B cell (primary cell): ENCODE measurements around the gene STXBP4. TPM values are rescaled to one million over a fixed set of nuclear protein-coding genes. Genes with fewer than 3 reads are reported as not detected.

Experiments used
- ATAC-seq: fragments of 200-7000 bp; cut with Tn5 transposase; one replicate; pipeline ENCODE4 v1.10.0; 2021; ENCODE audit warnings: low read depth, mild to moderate bottlenecking, moderate number of reproducible peaks, moderate library complexity
- CTCF ChIA-PET: fragments of 350-600 bp; sonication (Branson Sonifier 250); formaldehyde crosslinking; loops from one replicate; lab custom pipeline; 2021; ENCODE audit warnings: antibody characterized with exemption, inconsistent platforms; lab: Charles Lee
- POLR2A ChIA-PET: fragments of 350-600 bp; sonication (Branson Sonifier 250); formaldehyde crosslinking; loops from one replicate; lab custom pipeline; 2021; ENCODE audit warnings: antibody characterized with exemption; lab: Charles Lee
- DNase-seq: peaks from one replicate; pipeline ENCODE4 v3.0.0; 2013
- H2AFZ ChIP-seq: 2 replicates; pipeline ENCODE4 v1.6.1; 2012; ENCODE audit warnings: mild to moderate bottlenecking, low read depth, low read length; ENCODE audit not compliant: insufficient read depth, poor library complexity, severe bottlenecking
- H3K27ac ChIP-seq, 2 donors: 1 replicate in 1 of 2; 2 replicates in 1 of 2; pipeline ENCODE4 v1.5.1; 2012 to 2013; ENCODE audit warnings: low read length in 2 of 2, mild to moderate bottlenecking in 2 of 2, moderate library complexity in 1 of 2
- H3K27me3 ChIP-seq, 4 experiments: fragments of 200-600 bp in 1 of 4; sonication (generic) in 1 of 4; replicated peaks in 1 of 4; 1 replicate in 2 of 4; 2 replicates in 2 of 4; pipeline versions ENCODE4 v1.6.1 to v1.7.0; 2013 to 2016; ENCODE audit warnings: low read length in 3 of 4, mild to moderate bottlenecking in 2 of 4, mixed read lengths in 1 of 4, moderate library complexity in 1 of 4; ENCODE audit not compliant: insufficient read depth in 4 of 4, control insufficient read depth in 3 of 4; ENCODE audit errors: control extremely low read depth in 1 of 4
- H3K36me3 ChIP-seq, 2 experiments: replicated peaks in 1 of 2; 1 replicate in 1 of 2; 2 replicates in 1 of 2; pipeline versions ENCODE4 v1.6.1 to v1.7.1; 2013; ENCODE audit warnings: low read length in 1 of 2; ENCODE audit not compliant: insufficient read depth in 2 of 2, control insufficient read depth in 1 of 2; ENCODE audit errors: control extremely low read depth in 1 of 2, extremely low read depth in 1 of 2
- H3K4me1 ChIP-seq, 2 donors: fragments of 200-600 bp in 1 of 2; sonication (generic) in 1 of 2; 1 replicate in 1 of 2; 2 replicates in 1 of 2; pipeline versions ENCODE4 v1.5.1 to v1.6.1; 2013 to 2017; ENCODE audit warnings: low read length in 2 of 2; ENCODE audit not compliant: control insufficient read depth in 2 of 2, insufficient read depth in 2 of 2
- H3K4me2 ChIP-seq: replicated peaks from 2 replicates; pipeline ENCODE3; 2012; ENCODE audit warnings: mild to moderate bottlenecking, low read depth, low read length; ENCODE audit not compliant: poor library complexity, severe bottlenecking
- H3K4me3 ChIP-seq, 5 experiments: fragments of 200-600 bp in 1 of 5; sonication (generic) in 1 of 5; 1 replicate in 3 of 5; 2 replicates in 2 of 5; pipeline versions ENCODE4 v1.5.1 to v1.7.0; 2011 to 2016; ENCODE audit warnings: low read length in 4 of 5, mild to moderate bottlenecking in 4 of 5, low read depth in 2 of 5, control low read depth in 1 of 5, moderate library complexity in 1 of 5; ENCODE audit not compliant: insufficient read depth in 1 of 5; ENCODE audit errors: control extremely low read depth in 1 of 5, extremely low read depth in 1 of 5
- H3K79me2 ChIP-seq: fragments of 200-600 bp; sonication (generic); one replicate; pipeline ENCODE4 v1.6.0; 2016; ENCODE audit warnings: low read length; ENCODE audit not compliant: control insufficient read depth, insufficient read depth
- H3K9ac ChIP-seq: fragments of 200-600 bp; sonication (generic); 2 replicates; pipeline ENCODE4 v1.6.1; 2017; ENCODE audit warnings: mild to moderate bottlenecking, low read length, moderate library complexity
- H3K9me3 ChIP-seq, 3 donors: one replicate each; pipeline versions ENCODE4 v1.6.1 to v1.7.1; 2013; ENCODE audit warnings: low read length in 2 of 3; ENCODE audit not compliant: control insufficient read depth in 2 of 3, insufficient read depth in 1 of 3; ENCODE audit errors: control extremely low read depth in 1 of 3
- H4K20me1 ChIP-seq: 2 replicates; pipeline ENCODE4 v1.6.0; 2012; ENCODE audit warnings: mild to moderate bottlenecking, low read length; ENCODE audit not compliant: insufficient read depth, control insufficient read depth, poor library complexity, severe bottlenecking
- H3K27ac Mint-ChIP-seq: one replicate; pipeline ENCODE4 v1.8.0; 2021; ENCODE audit warnings: mixed read lengths
- H3K27me3 Mint-ChIP-seq: one replicate; pipeline ENCODE4 v1.8.0; 2021; ENCODE audit warnings: mixed read lengths
- H3K4me1 Mint-ChIP-seq: one replicate; pipeline ENCODE4 v1.8.0; 2021; ENCODE audit warnings: mixed read lengths
- H3K4me3 Mint-ChIP-seq: one replicate; pipeline ENCODE4 v1.8.0; 2021; ENCODE audit warnings: mixed read lengths
- H3K9me3 Mint-ChIP-seq: one replicate; pipeline ENCODE4 v1.8.0; 2022; ENCODE audit warnings: mixed read lengths; ENCODE audit not compliant: insufficient read depth
- EZH2 ChIP-seq: IDR thresholded peaks from 2 replicates; pipeline ENCODE4 v1.6.1; 2012; ENCODE audit warnings: borderline replicate concordance, low read depth, mild to moderate bottlenecking, moderate library complexity, low read length; ENCODE audit not compliant: insufficient read depth, poor library complexity, severe bottlenecking
- WGBS: methylation state at CpG from one replicate; pipeline ENCODE4 v1.1.5; 2013; ENCODE audit warnings: missing lambda C conversion rate; ENCODE audit not compliant: insufficient coverage; 5-methylcytosine and 5-hydroxymethylcytosine counted together
- intact Hi-C: fragments of 100-400 bp; cut with micrococcal nuclease; formaldehyde crosslinking; loops from one replicate; pipeline ENCODE4 v1.10.0; 2022
- polyA plus RNA-seq: library from polyadenylated mRNA; depleted of rRNA; stranded (reverse); fragments of >200 nt; gene quantifications from 2 replicates; pipeline ENCODE4 v1.2.3, GENCODE V29; 2012
- total RNA-seq, 2 donors: library from RNA; stranded (reverse); fragments of 120-200 nt in 1 of 2; gene quantifications; 1 replicate in 1 of 2; 2 replicates in 1 of 2; pipeline versions ENCODE4 v1.2.3 to v1.2.4, GENCODE V29; 2013 to 2022
- TF ChIP-seq, protein P1 (sequence below): fragments of 200-600 bp; IDR thresholded peaks from one replicate; pipeline ENCODE4 v1.8.0; 2022; ENCODE audit warnings: antibody characterized with exemption, mild to moderate bottlenecking

Gene STXBP4
- total and polyA plus RNA-seq, 2 donors (not counting 1 experiment from before 2014, with no cell fraction given), result 1.2 to 11.4 TPM

DNA sequence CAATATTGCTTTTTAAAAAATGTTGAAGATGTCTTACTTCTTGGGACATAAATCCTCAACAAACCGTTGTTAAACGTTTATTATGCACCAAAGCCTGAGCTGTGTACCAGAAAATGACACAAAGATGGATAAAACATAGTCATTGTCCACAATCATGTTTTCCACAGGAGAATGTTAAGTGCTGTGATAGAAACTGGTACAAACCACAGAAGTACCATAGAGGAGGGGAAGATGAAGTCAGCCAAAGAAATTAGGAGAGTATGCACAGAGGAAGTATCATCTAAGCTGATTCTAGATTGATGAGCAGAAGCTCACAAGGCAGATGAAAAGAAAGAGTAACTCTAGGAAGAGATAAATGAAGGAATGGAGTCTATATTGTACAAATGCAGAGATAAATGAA is 153.5 kb downstream of the STXBP4 start:
- DNase-seq, result no peak
- H3K27me3 Mint-ChIP-seq, result no peaks in the 10 kb centered on the region
- POLR2A ChIA-PET, result no interaction called here

DNA sequence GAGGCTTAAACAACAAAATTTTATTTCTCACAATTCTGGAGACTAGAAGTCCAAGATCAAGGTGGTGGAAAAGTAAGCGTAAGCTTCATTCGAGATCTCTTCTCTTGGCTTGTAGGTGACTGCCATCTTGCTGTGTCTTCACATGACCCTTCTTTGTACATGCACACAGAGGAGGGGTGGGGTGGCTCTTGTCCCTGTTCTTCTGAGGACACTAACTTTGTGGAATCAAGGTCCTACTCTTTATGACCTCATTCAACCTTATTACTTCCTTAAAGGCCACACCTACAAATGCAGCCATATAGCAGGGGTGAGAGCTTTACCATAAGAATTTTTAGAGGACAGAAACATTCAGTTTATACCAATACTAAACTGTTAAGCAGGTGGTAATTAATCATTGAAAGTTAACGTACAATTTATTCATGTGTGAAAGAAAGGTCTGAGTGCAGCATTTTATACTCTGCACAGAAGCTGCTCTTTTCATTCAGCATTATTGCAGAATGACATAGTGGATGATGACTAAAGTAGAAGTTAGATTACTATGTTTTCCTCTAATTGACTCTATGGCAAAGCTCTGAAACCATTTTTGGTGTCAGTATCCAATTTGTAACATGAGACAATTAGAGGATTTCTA is 156.3 kb downstream of the STXBP4 start:
- no peaks in the 10 kb centered on the region for H3K4me1 ChIP-seq
- no peaks in the 10 kb centered on the region for H3K9me3 ChIP-seq
- TF ChIP-seq, protein P1, sequence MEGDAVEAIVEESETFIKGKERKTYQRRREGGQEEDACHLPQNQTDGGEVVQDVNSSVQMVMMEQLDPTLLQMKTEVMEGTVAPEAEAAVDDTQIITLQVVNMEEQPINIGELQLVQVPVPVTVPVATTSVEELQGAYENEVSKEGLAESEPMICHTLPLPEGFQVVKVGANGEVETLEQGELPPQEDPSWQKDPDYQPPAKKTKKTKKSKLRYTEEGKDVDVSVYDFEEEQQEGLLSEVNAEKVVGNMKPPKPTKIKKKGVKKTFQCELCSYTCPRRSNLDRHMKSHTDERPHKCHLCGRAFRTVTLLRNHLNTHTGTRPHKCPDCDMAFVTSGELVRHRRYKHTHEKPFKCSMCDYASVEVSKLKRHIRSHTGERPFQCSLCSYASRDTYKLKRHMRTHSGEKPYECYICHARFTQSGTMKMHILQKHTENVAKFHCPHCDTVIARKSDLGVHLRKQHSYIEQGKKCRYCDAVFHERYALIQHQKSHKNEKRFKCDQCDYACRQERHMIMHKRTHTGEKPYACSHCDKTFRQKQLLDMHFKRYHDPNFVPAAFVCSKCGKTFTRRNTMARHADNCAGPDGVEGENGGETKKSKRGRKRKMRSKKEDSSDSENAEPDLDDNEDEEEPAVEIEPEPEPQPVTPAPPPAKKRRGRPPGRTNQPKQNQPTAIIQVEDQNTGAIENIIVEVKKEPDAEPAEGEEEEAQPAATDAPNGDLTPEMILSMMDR, result no peak
- TF ChIP-seq EZH2, result no peak
- no peak overlapping the region for H3K4me3 Mint-ChIP-seq
- H3K79me2 ChIP-seq, result no peaks in the 10 kb centered on the region
- no peak overlapping the region for H3K27ac ChIP-seq
- H3K36me3 ChIP-seq, result no peaks in the 10 kb centered on the region
- H3K27me3 ChIP-seq, result no peaks in the 10 kb centered on the region
- no peaks in the 10 kb centered on the region for H3K4me1 Mint-ChIP-seq
- ATAC-seq (no peak), DNase-seq (no peak)
- no peaks in the 10 kb centered on the region for H4K20me1 ChIP-seq
- H3K4me3 ChIP-seq, result no peak overlapping the region
- no peaks in the 10 kb centered on the region for H3K27me3 Mint-ChIP-seq
- no peak overlapping the region for H3K27ac Mint-ChIP-seq
- H3K9me3 Mint-ChIP-seq, result no peaks in the 10 kb centered on the region
- POLR2A ChIA-PET, result no interaction called here
- whole genome bisulfite sequencing, result no CpG with 5 or more reads among the region's 3 CpGs
- intact Hi-C loops, result no loop called here
- no peak overlapping the region for H3K9ac ChIP-seq
- H3K4me2 ChIP-seq, result no peak overlapping the region
- CTCF ChIA-PET, result no interaction called here
- no peak overlapping the region for H2AFZ ChIP-seq

More for the DNA sequence above, 153.5 kb downstream of the STXBP4 start:
- H3K27me3 ChIP-seq, result no peaks in the 10 kb centered on the region
- no peaks in the 10 kb centered on the region for H3K36me3 ChIP-seq
- CTCF ChIA-PET, result no interaction called here
- no peak overlapping the region for H3K4me3 ChIP-seq
- no CpG with 5 or more reads among the region's 2 CpGs for WGBS
- no peaks in the 10 kb centered on the region for H3K9me3 ChIP-seq
- no peak overlapping the region for H3K27ac ChIP-seq
- H3K4me2 ChIP-seq, result no peak overlapping the region
- H4K20me1 ChIP-seq, result no peaks in the 10 kb centered on the region
- H3K9ac ChIP-seq, result no peak overlapping the region
- H3K27ac Mint-ChIP-seq, result no peak overlapping the region
- H3K4me1 ChIP-seq, result no peaks in the 10 kb centered on the region
- intact Hi-C loops, result no loop called here
- ATAC-seq, result no peak
- no peak overlapping the region for H3K4me3 Mint-ChIP-seq
- H2AFZ ChIP-seq, result no peak overlapping the region
- TF ChIP-seq EZH2, result no peak
- TF ChIP-seq, protein P1, result no peak
- H3K4me1 Mint-ChIP-seq, result no peaks in the 10 kb centered on the region
- no peaks in the 10 kb centered on the region for H3K79me2 ChIP-seq
- no peaks in the 10 kb centered on the region for H3K9me3 Mint-ChIP-seq
